Activated T-cell treated with anti-CD3 and anti-CD28 coated beads, Interleukin-2, amount 50 U/mL, for 4 hours (primary cell): ENCODE results near the gene GXYLT1. TPM values are rescaled to one million over a fixed set of nuclear protein-coding genes. Genes with fewer than 3 reads are reported as not detected.

ENCODE experiments used
- ATAC-seq, 2 donors: fragments of 200-7000 bp; cut with Tn5 transposase; one replicate each; pipeline ENCODE4 v1.10.0; 2021
- DNase-seq: peaks from one replicate; pipeline ENCODE4 v3.0.0-alpha.2; 2020
- H3K27me3 Mint-ChIP-seq: one replicate; pipeline ENCODE4 v1.8.0; 2021; ENCODE audit warnings: low read depth, mixed read lengths
- H3K36me3 Mint-ChIP-seq: one replicate; pipeline ENCODE4 v1.8.0; 2022; ENCODE audit warnings: mixed read lengths; ENCODE audit not compliant: insufficient read depth
- H3K4me1 Mint-ChIP-seq: one replicate; pipeline ENCODE4 v1.8.0; 2021; ENCODE audit warnings: low read depth, mixed read lengths
- H3K4me3 Mint-ChIP-seq: one replicate; pipeline ENCODE4 v1.8.0; 2021; ENCODE audit warnings: mild to moderate bottlenecking, moderate library complexity, mixed read lengths
- H3K9me3 Mint-ChIP-seq: one replicate; pipeline ENCODE4 v1.8.0; 2021; ENCODE audit warnings: mixed read lengths
- total RNA-seq, 3 donors: library from RNA; stranded (reverse); gene quantifications; one replicate each; pipeline ENCODE4 v1.2.1, GENCODE V29; 2021

The GXYLT1 gene
- total RNA-seq, 3 donors from 2014 or later = 7.3 to 8.7 (median 8.0) TPM

- Mint-ChIP-seq H3K9me3 (no peaks in the 10 kb centered on the region), H3K4me3 (no peak overlapping the region), H3K27me3 (peaks cover 11% of the 10 kb centered on the region), H3K4me1 (no peaks in the 10 kb centered on the region), H3K36me3 (no peaks in the 10 kb centered on the region)
- no peak for DNase-seq
- ATAC-seq = no peak
Measured at GRCh38 chr12:42039176-42039575, 105.5 kb downstream of the GXYLT1 start.

DNA sequence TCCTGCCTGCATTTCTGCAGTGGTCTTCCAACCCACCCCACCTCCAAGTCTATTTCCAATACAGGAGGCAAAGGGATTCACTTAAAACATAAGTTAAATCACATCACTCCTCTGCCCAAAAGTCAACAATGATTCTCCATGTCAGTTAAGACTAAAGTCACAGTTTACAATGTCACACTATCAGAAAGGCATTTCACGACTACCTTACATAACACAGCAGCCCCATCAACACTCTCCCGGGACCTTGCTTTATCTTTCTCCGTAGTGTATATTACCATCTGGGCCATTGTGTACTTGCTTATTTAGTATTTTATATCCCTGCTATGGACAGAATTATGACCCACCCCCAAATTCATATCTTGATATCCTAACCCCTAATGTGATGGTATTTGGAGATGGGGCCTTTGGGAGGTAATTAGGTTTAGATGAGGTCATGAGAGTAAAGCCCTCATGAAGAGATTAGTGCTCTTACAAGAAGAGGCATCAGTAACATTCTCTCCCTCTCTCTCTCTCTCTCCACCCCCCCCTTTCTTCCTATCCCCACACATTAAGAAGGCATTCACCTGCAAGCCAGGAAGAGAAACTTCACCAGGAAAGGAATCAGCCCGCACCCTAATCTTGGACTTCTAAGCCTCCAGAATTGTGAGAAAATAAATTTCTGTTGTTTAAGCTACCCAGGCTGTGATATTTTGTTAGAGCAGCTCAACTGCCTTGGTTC, 112.7 kb downstream of the GXYLT1 start:
- no peaks in the 10 kb centered on the region for H3K36me3 Mint-ChIP-seq
- DNase-seq (no peak), ATAC-seq (no peak)
- H3K9me3 Mint-ChIP-seq = no peaks in the 10 kb centered on the region
- H3K4me3 Mint-ChIP-seq = no peak overlapping the region
- H3K27me3 Mint-ChIP-seq = peaks cover 20% of the 10 kb centered on the region
- H3K4me1 Mint-ChIP-seq = no peaks in the 10 kb centered on the region

Other genes with a start within 250 kb of the GXYLT1 start
- 10 to 100 TPM; 37.0 to 40.9 (median 37.7) TPM for gene YAF2, start 93.4 kb upstream of the GXYLT1 start, total RNA-seq
- 10 to 100 TPM; 45.4 to 62.9 (median 52.6) TPM for gene ZCRB1, start 181.2 kb upstream of the GXYLT1 start, total RNA-seq
- 10 to 100 TPM; 71.3 to 75.0 (median 75.0) TPM for gene PPHLN1, start 181.3 kb upstream of the GXYLT1 start, total RNA-seq